ENCODE measurements around the gene MAGI2.

DNA sequence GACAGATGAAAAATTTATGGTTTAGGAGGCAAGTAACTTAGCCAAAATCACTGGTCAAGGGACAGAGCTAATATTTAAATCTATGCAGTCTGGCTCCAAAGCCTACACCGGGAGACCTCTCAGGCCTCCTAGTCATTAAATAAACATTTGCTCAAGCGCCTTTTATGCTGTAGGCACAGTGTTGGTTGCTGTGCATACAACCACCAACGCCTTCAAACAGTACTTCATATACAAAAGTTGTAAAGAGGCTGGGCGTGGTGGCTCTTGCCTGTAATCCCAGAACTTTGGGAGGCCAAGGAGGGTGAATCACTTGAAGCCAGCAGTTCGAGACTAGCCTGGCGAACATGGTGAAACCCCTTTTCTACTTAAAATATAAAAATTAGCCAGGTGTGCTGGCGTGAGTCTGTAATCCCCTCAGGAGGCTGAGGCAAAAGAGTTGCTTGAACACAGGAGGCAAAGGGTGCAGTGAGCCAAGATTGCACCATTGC, 159.8 kb downstream of the MAGI2 start:
- TF ChIP-seq CREB1 (CRISPR knock-in tag; IDR thresholded peaks at IDR 0.05; ENCODE audit: low read depth): no peak
- TF ChIP-seq, protein P1, sequence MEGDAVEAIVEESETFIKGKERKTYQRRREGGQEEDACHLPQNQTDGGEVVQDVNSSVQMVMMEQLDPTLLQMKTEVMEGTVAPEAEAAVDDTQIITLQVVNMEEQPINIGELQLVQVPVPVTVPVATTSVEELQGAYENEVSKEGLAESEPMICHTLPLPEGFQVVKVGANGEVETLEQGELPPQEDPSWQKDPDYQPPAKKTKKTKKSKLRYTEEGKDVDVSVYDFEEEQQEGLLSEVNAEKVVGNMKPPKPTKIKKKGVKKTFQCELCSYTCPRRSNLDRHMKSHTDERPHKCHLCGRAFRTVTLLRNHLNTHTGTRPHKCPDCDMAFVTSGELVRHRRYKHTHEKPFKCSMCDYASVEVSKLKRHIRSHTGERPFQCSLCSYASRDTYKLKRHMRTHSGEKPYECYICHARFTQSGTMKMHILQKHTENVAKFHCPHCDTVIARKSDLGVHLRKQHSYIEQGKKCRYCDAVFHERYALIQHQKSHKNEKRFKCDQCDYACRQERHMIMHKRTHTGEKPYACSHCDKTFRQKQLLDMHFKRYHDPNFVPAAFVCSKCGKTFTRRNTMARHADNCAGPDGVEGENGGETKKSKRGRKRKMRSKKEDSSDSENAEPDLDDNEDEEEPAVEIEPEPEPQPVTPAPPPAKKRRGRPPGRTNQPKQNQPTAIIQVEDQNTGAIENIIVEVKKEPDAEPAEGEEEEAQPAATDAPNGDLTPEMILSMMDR (conservative IDR thresholded peaks at IDR 0.05; ENCODE audit: low read depth in 2 of 2): no peak
- TF ChIP-seq POLR2AphosphoS5 (IDR thresholded peaks at IDR 0.05; ENCODE audit: low read depth): no peak
- TF ChIP-seq EZH2phosphoT487 (IDR thresholded peaks at IDR 0.05; ENCODE audit: unreplicated experiment): no peak
- TF ChIP-seq EZH2 (IDR thresholded peaks at IDR 0.05; ENCODE audit: low read depth, unreplicated experiment): no peak
